HG02798 (cell line): ENCODE results near the gene CFAP119.

ENCODE experiments used
- ATAC-seq: cut with Tn5 transposase; IDR thresholded peaks from one replicate; pipeline ENCODE4 v1.9.1; 2021; ENCODE audit warnings: mild to moderate bottlenecking; ENCODE audit not compliant: unreplicated experiment, poor library complexity

The CFAP119 gene

GRCh38 chr16:30715750-30716445 is 46.0 kb downstream of the CFAP119 start:
- ATAC-seq, result no peak

- no peak for ATAC-seq
Observed at GRCh38 chr16:30711712-30712111, 50.1 kb downstream of the CFAP119 start.

- no peak for ATAC-seq
Observed at GRCh38 chr16:30710971-30711370, 50.9 kb downstream of the CFAP119 start.
